PC-9 (cell line): Measurements from ENCODE around the gene STUM. TPM values are rescaled to one million over a fixed set of nuclear protein-coding genes. Genes with fewer than 3 reads are reported as not detected.

Experiments used
- BruUV-seq: library from RNA; stranded (reverse); fragments of 400-500 nt; replicated peaks from 2 replicates; lab custom pipeline; 2021; lab: Mats Ljungman, UMichigan
- CTCF ChIA-PET: fragments of 300-600 bp; sonication (Branson Sonifier 250); formaldehyde crosslinking; loops from one replicate; lab custom pipeline; 2022; ENCODE audit warnings: antibody characterized with exemption; lab: Charles Lee
- POLR2A ChIA-PET: fragments of 300-600 bp; sonication (Branson Sonifier 250); formaldehyde crosslinking; loops from one replicate; lab custom pipeline; 2022; ENCODE audit warnings: antibody characterized with exemption; ENCODE audit not compliant: unreplicated experiment; lab: Charles Lee
- DNase-seq, 2 experiments: peaks; one replicate each; pipeline versions ENCODE4 v3.0.0 to v3.0.0-alpha.2; 2015 to 2022; ENCODE audit warnings: mixed read lengths in 1 of 2
- H2AFZ ChIP-seq: fragments of 200-600 bp; sonication (generic); 2 replicates; pipeline ENCODE4 v1.8.1; 2017; ENCODE audit warnings: antibody characterized with exemption
- H3F3A ChIP-seq: fragments of 200-600 bp; sonication (generic); 2 replicates; pipeline ENCODE4 v1.8.1; 2017; ENCODE audit warnings: antibody characterized with exemption, mild to moderate bottlenecking, low read depth; ENCODE audit not compliant: insufficient read depth
- H3K27ac ChIP-seq: fragments of 200-600 bp; sonication (generic); 2 replicates; pipeline ENCODE4 v1.6.1; 2016; ENCODE audit warnings: mixed run types
- H3K27me3 ChIP-seq: fragments of 200-600 bp; sonication (generic); 2 replicates; pipeline ENCODE4 v1.6.1; 2016; ENCODE audit warnings: low read depth, mixed run types; ENCODE audit not compliant: insufficient read depth
- H3K36me3 ChIP-seq: fragments of 200-600 bp; sonication (generic); 2 replicates; pipeline ENCODE4 v1.6.1; 2016; ENCODE audit warnings: low read depth, mixed run types
- H3K4me1 ChIP-seq: fragments of 200-600 bp; sonication (generic); replicated peaks from 2 replicates; pipeline ENCODE4 v1.6.1; 2016; ENCODE audit warnings: mixed run types; ENCODE audit not compliant: insufficient read depth
- H3K4me2 ChIP-seq: fragments of 200-600 bp; sonication (generic); 2 replicates; pipeline ENCODE4 v1.6.1; 2017; ENCODE audit warnings: mixed run types
- H3K4me3 ChIP-seq: fragments of 200-600 bp; sonication (generic); 2 replicates; pipeline ENCODE4 v1.6.1; 2016; ENCODE audit warnings: mixed run types
- H3K79me2 ChIP-seq: fragments of 200-600 bp; sonication (generic); 2 replicates; pipeline ENCODE4 v1.6.1; 2017; ENCODE audit warnings: low read depth, mixed run types
- H3K9me2 ChIP-seq: fragments of 200-600 bp; sonication (generic); 2 replicates; pipeline ENCODE4 v1.8.1; 2017; ENCODE audit warnings: mild to moderate bottlenecking; ENCODE audit not compliant: insufficient read depth
- H3K9me3 ChIP-seq: fragments of 200-600 bp; sonication (generic); 2 replicates; pipeline ENCODE4 v1.8.1; 2016; ENCODE audit warnings: low read depth; ENCODE audit not compliant: insufficient read depth
- H4K20me1 ChIP-seq: fragments of 200-600 bp; sonication (generic); 2 replicates; pipeline ENCODE4 v1.8.1; 2017; ENCODE audit not compliant: insufficient read depth
- EZH2 ChIP-seq: fragments of 200-600 bp; sonication (generic); IDR thresholded peaks from 2 replicates; pipeline ENCODE4 v1.8.0; 2017; ENCODE audit warnings: antibody characterized with exemption, low read depth
- intact Hi-C: fragments of 100-400 bp; cut with micrococcal nuclease; formaldehyde crosslinking; loops from one replicate; pipeline ENCODE4 v1.10.0; 2022; ENCODE audit not compliant: unreplicated experiment
- total RNA-seq: library from RNA; stranded (reverse); gene quantifications from 2 replicates; pipeline ENCODE4 v1.2.3, GENCODE V29; 2021
- TF ChIP-seq, protein P1 (sequence below): fragments of 200-600 bp; sonication (generic); conservative IDR thresholded peaks from 2 replicates; pipeline ENCODE4 v1.6.1; 2017; ENCODE audit warnings: mixed run types, antibody characterized with exemption, mild to moderate bottlenecking, moderate library complexity

STUM gene
- total RNA-seq, 1 experiment from 2014 or later = not detected

DNA sequence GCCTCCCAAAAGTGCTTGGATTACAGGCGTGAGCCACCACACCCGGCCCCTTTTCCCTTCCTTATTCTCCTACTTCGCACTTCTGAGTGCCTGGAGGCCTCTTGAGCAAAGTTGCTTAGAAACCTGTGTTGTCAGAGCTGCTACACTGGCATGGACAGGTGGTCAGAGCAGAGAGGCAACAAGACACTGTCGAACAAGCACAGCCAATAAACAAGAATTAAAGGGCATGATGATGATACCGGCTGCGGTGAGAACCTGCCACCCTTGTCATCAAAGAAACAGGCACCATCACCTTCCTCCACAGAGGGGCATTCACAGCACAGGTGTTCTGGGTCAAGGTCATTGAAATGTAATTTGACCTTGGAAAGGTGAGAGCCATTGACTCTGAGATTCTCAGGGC lies 23.3 kb downstream of the STUM start:
- intact Hi-C loops = no loop called here
- ChIA-PET POLR2A (interaction anchor here (0.7 kb wide), 1 partner anchor 9 kb away, joined by 3 read pairs; no protein-coding TSS in a partner anchor), CTCF (no interaction called here)
- Histone ChIP-seq H4K20me1 (no peaks in the 10 kb centered on the region), H3K79me2 (no peaks in the 10 kb centered on the region), H3K27ac (no peak overlapping the region), H3K4me1 (no peaks in the 10 kb centered on the region), H3K27me3 (peaks cover 31% of the 10 kb centered on the region), H3K4me2 (no peak overlapping the region), H2AFZ (no peak overlapping the region), H3K9me2 (no peaks in the 10 kb centered on the region), H3K4me3 (no peak overlapping the region), H3K36me3 (no peaks in the 10 kb centered on the region), H3K9me3 (no peaks in the 10 kb centered on the region), H3F3A (no peaks in the 10 kb centered on the region)
- TF ChIP-seq EZH2 = no peak
- TF ChIP-seq, protein P1, sequence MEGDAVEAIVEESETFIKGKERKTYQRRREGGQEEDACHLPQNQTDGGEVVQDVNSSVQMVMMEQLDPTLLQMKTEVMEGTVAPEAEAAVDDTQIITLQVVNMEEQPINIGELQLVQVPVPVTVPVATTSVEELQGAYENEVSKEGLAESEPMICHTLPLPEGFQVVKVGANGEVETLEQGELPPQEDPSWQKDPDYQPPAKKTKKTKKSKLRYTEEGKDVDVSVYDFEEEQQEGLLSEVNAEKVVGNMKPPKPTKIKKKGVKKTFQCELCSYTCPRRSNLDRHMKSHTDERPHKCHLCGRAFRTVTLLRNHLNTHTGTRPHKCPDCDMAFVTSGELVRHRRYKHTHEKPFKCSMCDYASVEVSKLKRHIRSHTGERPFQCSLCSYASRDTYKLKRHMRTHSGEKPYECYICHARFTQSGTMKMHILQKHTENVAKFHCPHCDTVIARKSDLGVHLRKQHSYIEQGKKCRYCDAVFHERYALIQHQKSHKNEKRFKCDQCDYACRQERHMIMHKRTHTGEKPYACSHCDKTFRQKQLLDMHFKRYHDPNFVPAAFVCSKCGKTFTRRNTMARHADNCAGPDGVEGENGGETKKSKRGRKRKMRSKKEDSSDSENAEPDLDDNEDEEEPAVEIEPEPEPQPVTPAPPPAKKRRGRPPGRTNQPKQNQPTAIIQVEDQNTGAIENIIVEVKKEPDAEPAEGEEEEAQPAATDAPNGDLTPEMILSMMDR = no peak
- no peak for DNase-seq
- no TSS peak for BruUV-seq

GRCh38 chr1:226572325-226572726 lies 23.8 kb downstream of the STUM start:
- BruUV-seq = no TSS peak
- Histone ChIP-seq H3K27ac (no peak overlapping the region), H3K27me3 (peaks cover 26% of the 10 kb centered on the region), H3K9me3 (no peaks in the 10 kb centered on the region), H3K9me2 (no peaks in the 10 kb centered on the region), H3K36me3 (no peaks in the 10 kb centered on the region), H3F3A (no peaks in the 10 kb centered on the region), H3K4me1 (no peaks in the 10 kb centered on the region), H3K79me2 (no peaks in the 10 kb centered on the region), H4K20me1 (no peaks in the 10 kb centered on the region), H3K4me2 (no peak overlapping the region), H2AFZ (no peak overlapping the region), H3K4me3 (no peak overlapping the region)
- no peak for DNase-seq
- intact Hi-C loops = no loop called here
- TF ChIP-seq EZH2 = no peak
- TF ChIP-seq, protein P1 = no peak
- ChIA-PET POLR2A (interaction anchor here (0.7 kb wide), 1 partner anchor 9 kb away, joined by 3 read pairs; no protein-coding TSS in a partner anchor), CTCF (no interaction called here)

DNA sequence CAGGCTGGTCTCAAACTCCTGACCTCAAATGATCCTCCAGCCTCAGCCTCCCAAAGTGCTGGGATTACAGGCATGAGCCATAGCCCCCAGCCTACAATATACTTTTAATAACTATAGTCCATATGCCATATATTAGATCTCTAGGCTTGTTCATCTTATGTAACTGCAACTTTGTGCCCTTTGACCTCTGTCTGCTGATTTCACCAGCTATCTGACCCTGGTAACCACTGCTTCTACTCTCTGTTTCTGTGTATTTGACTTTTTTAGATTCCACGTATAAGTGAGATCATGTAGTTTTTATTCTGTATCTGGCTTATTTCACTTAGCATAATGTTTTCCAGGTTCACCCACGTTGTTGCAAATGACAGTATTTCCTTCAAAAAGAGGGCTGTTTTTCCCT lies 25.5 kb downstream of the STUM start:
- no peak overlapping the region for H3K4me2 ChIP-seq
- intact Hi-C loops = no loop called here
- no peak overlapping the region for H3K4me3 ChIP-seq
- H3K9me3 ChIP-seq = no peaks in the 10 kb centered on the region
- H3K9me2 ChIP-seq = no peaks in the 10 kb centered on the region
- peaks cover 9% of the 10 kb centered on the region; the same call in 1 of the 2 replicates for H3K27me3 ChIP-seq
- no peak for DNase-seq
- H3K27ac ChIP-seq = no peak overlapping the region
- H3K36me3 ChIP-seq = no peaks in the 10 kb centered on the region
- H3F3A ChIP-seq = no peaks in the 10 kb centered on the region
- no peaks in the 10 kb centered on the region for H4K20me1 ChIP-seq
- H3K4me1 ChIP-seq = no peaks in the 10 kb centered on the region
- no peak for TF ChIP-seq EZH2
- TF ChIP-seq, protein P1 = no peak
- POLR2A ChIA-PET = no interaction called here
- no peak overlapping the region for H2AFZ ChIP-seq
- no peaks in the 10 kb centered on the region for H3K79me2 ChIP-seq
- CTCF ChIA-PET = no interaction called here
- no TSS peak for BruUV-seq
